ENCODE data around the gene BMP2K. TPM values are rescaled to one million over a fixed set of nuclear protein-coding genes. Genes with fewer than 3 reads are reported as not detected.

Gene BMP2K
- polyA plus RNA-seq, 1 donor (not counting 4 experiments of a cell fraction or from before 2014, with no cell fraction given): 35.4 TPM

GRCh38 chr4:78749258-78749971 lies 26.7 kb upstream of the BMP2K start:
- H3K27ac ChIP-seq (ENCODE audit: control insufficient read depth, insufficient read depth, low read length): no peak overlapping the region
- H3K36me3 ChIP-seq (ENCODE audit: control insufficient read depth in 2 of 2, extremely low read depth in 1 of 2, insufficient read depth in 2 of 2, low read length in 2 of 2): no peaks in the 10 kb centered on the region
- no peak overlapping the region for H3K4me3 ChIP-seq (ENCODE audit: control insufficient read depth in 2 of 3, extremely low read depth in 1 of 3, insufficient read depth in 2 of 3, low read depth in 1 of 3, low read length in 3 of 3)
- H3K4me2 ChIP-seq (ENCODE audit: control insufficient read depth, extremely low read depth, insufficient read depth, low read depth, low read length): no peak overlapping the region
- dilution Hi-C loops (cut with MboI; ENCODE audit: extremely low pct_ligation_motif_present, low sequenced_read_pairs): no loop called here
- no peaks in the 10 kb centered on the region for H3K27me3 ChIP-seq (ENCODE audit: control insufficient read depth, extremely low read depth, insufficient read depth, low read length)
- H3K4me1 ChIP-seq (ENCODE audit: control insufficient read depth, extremely low read depth, insufficient read depth, low read length): no peaks in the 10 kb centered on the region
- no peaks in the 10 kb centered on the region for H3K9me3 ChIP-seq (ENCODE audit: control insufficient read depth, low read depth, low read length)
- no peak for FAIRE-seq
- H4K20me1 ChIP-seq (ENCODE audit: control insufficient read depth, extremely low read depth, insufficient read depth, low read length): no peaks in the 10 kb centered on the region
- no peak for TF ChIP-seq EZH2 (IDR thresholded peaks at IDR 0.05; ENCODE audit: low read length)
- TF ChIP-seq, protein P1, sequence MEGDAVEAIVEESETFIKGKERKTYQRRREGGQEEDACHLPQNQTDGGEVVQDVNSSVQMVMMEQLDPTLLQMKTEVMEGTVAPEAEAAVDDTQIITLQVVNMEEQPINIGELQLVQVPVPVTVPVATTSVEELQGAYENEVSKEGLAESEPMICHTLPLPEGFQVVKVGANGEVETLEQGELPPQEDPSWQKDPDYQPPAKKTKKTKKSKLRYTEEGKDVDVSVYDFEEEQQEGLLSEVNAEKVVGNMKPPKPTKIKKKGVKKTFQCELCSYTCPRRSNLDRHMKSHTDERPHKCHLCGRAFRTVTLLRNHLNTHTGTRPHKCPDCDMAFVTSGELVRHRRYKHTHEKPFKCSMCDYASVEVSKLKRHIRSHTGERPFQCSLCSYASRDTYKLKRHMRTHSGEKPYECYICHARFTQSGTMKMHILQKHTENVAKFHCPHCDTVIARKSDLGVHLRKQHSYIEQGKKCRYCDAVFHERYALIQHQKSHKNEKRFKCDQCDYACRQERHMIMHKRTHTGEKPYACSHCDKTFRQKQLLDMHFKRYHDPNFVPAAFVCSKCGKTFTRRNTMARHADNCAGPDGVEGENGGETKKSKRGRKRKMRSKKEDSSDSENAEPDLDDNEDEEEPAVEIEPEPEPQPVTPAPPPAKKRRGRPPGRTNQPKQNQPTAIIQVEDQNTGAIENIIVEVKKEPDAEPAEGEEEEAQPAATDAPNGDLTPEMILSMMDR (optimal IDR thresholded peaks at IDR 0.05 in 1 of 3, IDR thresholded peaks at IDR 0.05 in 1 of 3, conservative IDR thresholded peaks at IDR 0.05 in 1 of 3; ENCODE audit: extremely low read depth in 1 of 3, insufficient read depth in 2 of 3, low read length in 3 of 3): no peak
- DNase-seq (ENCODE audit: low read depth, low spot score): no peak
- H3K9me1 ChIP-seq (ENCODE audit: control insufficient read depth, extremely low read depth, insufficient read depth, low read length): no peaks in the 10 kb centered on the region
- no peak overlapping the region for H3K9ac ChIP-seq (ENCODE audit: control insufficient read depth, extremely low read depth, insufficient read depth, low read length)
- H2AFZ ChIP-seq (ENCODE audit: control insufficient read depth, low read length): no peak overlapping the region
- no peaks in the 10 kb centered on the region for H3K79me2 ChIP-seq (ENCODE audit: control insufficient read depth, insufficient read depth, low read length)

DNA sequence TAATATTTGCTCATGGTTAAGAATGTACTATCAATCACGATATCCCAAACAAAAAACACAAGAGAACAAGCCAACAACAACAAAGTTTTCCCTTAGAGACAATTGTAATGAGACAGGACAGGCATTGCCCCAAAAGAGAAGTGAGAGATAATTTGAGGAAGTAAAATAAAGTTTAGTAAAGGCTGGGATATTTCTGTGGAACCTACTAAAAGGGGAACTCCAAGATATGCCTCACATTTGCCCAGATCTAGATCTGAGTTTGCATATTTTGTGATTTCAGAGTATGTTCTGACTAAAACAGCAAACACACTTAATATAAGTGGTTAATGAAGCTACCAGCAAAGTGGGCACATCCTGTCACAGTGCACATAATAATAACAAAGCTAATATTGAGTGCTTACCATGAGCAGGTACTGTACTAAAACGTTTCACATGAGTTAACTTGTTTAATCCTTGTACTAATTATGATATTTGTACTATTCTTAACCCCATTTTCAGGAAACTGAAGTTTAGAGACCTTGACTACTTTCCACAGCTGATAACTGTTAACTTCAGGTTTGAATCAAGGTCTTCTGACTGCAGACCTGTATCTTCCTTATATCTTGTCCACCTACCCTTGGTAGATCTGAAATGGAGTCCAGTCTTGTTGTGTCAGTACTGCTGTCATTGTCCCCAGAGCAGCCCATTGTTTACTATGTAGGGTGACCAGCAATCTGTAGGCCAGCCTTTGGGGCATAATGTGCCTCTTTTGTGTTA lies 26.0 kb upstream of the BMP2K start:
- TF ChIP-seq, protein P1 (optimal IDR thresholded peaks at IDR 0.05 in 1 of 3, IDR thresholded peaks at IDR 0.05 in 1 of 3, conservative IDR thresholded peaks at IDR 0.05 in 1 of 3; ENCODE audit: extremely low read depth in 1 of 3, insufficient read depth in 2 of 3, low read length in 3 of 3): no peak
- TF ChIP-seq EZH2 (IDR thresholded peaks at IDR 0.05; ENCODE audit: low read length): no peak
- Histone ChIP-seq H3K9me3 (ENCODE audit: control insufficient read depth, low read depth, low read length) (no peaks in the 10 kb centered on the region), H3K4me3 (ENCODE audit: control insufficient read depth in 2 of 3, extremely low read depth in 1 of 3, insufficient read depth in 2 of 3, low read depth in 1 of 3, low read length in 3 of 3) (no peak overlapping the region), H3K27me3 (ENCODE audit: control insufficient read depth, extremely low read depth, insufficient read depth, low read length) (no peaks in the 10 kb centered on the region), H3K79me2 (ENCODE audit: control insufficient read depth, insufficient read depth, low read length) (no peaks in the 10 kb centered on the region), H3K27ac (ENCODE audit: control insufficient read depth, insufficient read depth, low read length) (no peak overlapping the region), H4K20me1 (ENCODE audit: control insufficient read depth, extremely low read depth, insufficient read depth, low read length) (no peaks in the 10 kb centered on the region), H3K4me1 (ENCODE audit: control insufficient read depth, extremely low read depth, insufficient read depth, low read length) (no peaks in the 10 kb centered on the region), H3K36me3 (ENCODE audit: control insufficient read depth in 2 of 2, extremely low read depth in 1 of 2, insufficient read depth in 2 of 2, low read length in 2 of 2) (no peaks in the 10 kb centered on the region), H3K4me2 (ENCODE audit: control insufficient read depth, extremely low read depth, insufficient read depth, low read depth, low read length) (no peak overlapping the region), H3K9ac (ENCODE audit: control insufficient read depth, extremely low read depth, insufficient read depth, low read length) (no peak overlapping the region), H3K9me1 (ENCODE audit: control insufficient read depth, extremely low read depth, insufficient read depth, low read length) (no peaks in the 10 kb centered on the region), H2AFZ (ENCODE audit: control insufficient read depth, low read length) (no peak overlapping the region)
- no peak for FAIRE-seq
- DNase-seq (ENCODE audit: low read depth, low spot score): no peak
- dilution Hi-C loops (cut with MboI; ENCODE audit: extremely low pct_ligation_motif_present, low sequenced_read_pairs): no loop called here
